Medulla oblongata (tissue), 1 donor: ENCODE data around the gene COL23A1.
A peak's percentile ranks its signal among the peaks of the same experiment; 100 is the strongest.
"Not testable (repeated sequence)": the region's sequence is repeated elsewhere in the genome, so short reads cannot be mapped to it uniquely, and the experiment has no call there.

ENCODE experiments used
- DNase-seq: peaks from one replicate; pipeline ENCODE4 v3.0.0-alpha.2; 2015; ENCODE audit errors: extremely low spot score

The COL23A1 gene

DNA sequence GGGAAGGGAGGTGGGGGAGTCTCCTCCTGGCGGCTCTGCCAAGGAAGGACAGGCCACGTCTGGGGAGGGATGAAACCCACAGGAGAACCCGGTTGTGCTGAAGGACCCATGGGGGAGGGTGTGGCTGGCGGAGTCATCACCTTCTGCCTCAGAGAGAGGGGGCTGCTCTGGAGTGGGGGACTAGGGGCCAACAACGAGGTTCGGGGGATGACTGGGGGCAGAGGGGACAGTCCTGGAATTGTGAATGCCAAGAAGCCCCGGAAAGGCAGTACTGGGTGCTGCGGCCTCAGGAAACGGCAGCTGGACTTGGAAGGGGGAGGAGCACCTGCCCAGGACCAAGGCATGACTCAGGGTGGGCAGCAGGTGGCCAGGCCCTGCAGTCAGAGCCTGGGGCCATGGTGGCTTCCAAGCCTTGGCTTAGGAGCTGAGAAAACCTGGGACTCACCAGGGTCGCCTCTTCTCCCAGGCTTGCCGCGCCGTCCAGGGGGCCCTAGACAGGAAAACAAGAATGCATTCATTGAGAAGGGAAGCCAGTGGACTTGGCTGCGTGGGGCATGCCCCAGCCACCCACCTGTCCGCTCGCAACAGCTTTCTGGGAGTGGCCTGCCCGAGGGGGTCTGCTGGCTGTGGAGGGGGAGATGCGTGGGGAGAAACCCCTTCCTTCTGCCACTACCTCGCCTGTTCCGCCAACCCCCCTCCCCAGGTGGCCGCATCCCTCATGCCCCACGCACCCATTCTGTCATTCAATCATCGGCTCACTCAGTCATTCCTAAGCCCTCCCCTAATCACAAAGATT lies 283.6 kb downstream of the COL23A1 start:
- no peak for DNase-seq

DNA sequence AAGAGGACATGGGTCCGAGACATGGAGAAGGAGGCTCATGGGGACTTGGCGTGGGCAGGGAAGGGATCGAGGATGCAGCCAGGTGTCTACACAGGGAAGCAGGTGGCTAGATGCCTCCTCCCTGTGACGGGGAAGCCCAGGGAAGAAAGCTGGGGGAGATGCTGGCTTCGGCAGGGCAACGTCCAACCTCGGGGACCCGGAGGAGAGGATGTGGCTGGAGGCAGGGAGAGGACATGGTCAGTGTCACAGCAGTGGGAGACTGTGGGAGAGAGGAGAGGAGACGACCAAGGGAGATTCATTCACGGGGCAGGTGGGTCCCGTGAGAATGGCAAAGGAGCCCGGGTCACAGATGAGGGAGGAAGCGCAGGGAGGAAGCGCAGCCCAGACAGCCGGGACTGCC lies 284.4 kb downstream of the COL23A1 start:
- DNase-seq: no peak

DNA sequence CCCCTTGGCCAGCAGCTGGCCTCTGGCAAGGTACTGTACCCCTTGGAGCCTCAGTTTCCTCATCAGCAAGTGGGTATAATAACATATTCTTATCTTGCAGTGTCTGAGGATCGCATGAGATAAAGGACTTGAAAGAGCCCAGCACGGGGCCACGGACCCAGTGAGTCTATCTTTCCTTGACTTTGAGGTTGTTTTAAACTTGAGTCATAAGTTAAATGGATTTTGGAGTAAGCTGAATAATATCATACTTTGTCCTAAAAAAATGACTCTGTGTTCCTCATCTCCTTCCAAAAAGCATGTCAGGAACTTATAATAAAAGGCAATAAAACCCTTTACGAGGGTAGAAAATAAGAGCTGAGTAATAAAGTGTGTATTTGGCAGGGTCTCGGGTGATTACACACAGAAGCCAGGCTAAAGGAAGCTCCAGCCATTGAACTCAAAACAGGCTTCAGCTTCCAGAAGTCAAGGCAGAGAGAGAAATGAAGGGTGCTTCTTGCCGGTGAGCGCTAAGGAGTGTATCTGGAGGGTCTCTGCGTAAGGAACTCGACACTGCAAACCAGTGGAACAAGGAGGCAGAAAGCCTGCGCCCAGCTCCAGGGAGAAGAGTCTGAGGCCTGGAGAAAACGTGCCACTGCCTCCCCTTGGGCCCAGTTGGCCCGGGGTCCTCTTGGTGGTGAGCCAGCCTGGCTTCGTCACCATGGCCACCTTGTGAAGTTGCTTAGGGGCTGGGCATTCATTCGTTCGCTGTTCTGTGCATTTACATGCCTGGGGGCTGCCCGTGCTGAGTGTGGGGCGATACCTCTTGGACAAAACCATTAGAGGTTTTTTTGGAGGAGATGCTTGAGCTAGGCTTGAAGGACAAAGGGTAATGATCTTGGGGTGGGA lies 285.2 kb downstream of the COL23A1 start:
- no peak for DNase-seq

DNA sequence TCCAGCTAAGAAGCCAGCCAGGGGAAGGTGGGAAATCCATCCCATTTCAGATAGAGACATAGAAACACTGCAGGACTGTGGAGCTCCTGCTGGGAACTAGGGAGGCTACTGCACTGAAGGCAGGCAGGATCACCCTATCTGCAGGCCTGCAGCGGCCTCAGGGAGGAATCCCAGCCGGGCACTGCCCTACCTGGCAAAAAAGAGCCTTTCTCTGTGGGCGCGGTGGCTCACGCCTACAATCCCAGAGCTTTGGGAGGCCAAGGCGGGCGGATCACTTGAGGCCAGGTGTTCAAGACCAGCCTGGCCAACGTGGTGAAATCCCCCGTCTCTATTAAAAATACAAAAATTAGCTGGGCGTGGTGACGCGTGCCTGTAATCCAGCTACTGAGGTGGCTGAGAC lies 286.2 kb downstream of the COL23A1 start:
- DNase-seq: no peak

DNA sequence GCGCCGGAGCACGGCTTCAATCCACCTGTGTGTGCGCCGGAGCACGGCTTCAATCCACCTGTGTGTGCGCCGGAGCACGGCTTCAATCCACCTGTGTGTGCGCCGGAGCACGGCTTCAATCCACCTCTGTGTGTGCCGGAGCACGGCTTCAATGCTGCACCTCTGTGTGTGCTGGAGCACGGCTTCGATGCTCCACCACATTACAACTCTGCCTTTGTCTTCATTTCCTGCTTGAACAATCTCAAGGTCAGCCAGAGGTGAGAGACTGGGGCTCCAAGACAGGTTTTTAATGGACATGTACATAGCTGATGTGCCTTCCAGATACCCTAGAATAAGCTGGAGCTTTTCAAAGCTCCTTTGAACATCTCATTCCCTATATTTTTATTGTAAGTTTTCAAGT lies 287.9 kb downstream of the COL23A1 start:
- DNase-seq: not testable (repeated sequence)

DNA sequence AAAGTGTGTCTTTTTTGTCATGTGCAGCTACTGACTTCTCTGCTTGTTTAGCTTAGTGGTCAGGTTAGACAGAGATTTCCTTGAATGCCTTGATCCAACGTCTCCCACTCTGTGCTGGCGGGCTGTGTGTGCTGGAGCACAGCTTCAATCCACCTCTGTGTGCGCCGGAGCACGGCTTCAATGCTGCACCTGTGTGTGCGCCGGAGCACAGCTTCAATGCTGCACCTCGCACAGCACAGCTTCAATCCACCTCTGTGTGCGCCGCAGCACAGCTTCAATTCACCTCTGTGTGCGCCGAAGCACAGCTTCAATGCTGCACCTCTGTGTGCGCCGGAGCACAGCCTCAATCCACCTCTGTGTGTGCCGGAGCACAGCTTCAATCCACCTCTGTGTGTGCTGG lies 288.6 kb downstream of the COL23A1 start:
- no peak for DNase-seq

DNA sequence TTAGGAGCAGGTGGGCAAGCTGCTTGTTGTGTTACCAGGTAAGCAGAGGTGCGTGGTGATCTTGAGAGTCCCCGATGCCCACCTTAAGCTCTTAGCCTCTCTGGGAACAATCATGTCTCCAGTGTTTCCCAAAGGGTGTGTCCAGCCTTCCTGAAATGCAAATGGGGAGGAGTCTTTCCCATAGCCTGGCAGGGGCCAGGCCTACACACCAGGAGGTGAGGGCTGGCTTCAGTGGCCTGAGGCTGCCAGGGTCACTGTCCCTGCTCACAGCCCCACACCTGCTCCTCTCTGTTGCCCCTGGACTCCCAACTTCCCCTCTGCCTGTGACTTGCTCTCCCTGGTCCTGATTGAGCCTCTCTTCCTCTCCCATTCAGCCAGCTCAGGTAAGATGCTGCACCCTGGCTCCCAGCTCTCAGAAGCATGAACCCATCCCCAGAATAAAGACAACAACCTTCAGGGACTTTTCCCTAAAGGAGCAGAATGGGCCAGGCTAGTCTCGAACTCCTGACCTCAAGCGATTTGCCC lies 291.8 kb downstream of the COL23A1 start:
- DNase-seq: no peak

DNA sequence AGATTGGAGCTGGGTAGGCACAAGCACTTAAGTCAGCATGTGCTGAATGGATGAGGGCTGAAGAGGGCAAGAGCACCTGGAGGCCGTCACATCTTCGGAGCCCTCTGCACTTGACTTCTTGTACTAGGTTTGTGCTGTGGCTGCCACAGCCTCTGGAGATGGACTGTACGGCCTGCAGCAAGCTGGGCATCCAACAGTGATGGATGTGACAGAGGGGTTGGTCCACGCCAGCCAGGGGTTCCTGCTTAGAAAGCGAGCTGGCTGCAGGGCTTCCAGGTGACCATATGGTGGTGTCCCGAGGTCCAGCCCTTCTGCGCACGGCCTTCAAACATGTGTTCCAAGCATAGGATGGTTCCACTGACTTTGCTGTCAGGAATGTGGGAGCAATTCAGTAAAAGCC lies 292.4 kb downstream of the COL23A1 start:
- DNase-seq: no peak

DNA sequence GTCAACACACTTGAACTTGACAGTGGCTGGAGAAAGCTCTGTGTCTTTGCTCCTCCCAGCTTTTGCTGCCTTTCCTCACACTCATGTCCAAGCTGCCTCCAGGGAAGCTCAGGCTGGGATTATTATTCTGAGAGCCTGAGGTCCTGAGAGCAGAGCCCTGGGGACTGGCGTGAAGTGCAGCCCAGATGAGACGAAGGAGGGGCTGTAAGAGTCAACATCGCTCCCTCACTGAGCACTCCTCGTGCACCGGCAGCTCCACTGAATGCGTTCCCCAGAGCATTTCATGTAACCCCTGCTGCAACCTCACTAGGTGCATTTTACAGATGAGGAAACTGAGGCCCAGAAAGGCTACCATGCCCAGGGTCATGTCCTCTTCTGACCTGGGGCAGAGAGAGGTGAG lies 294.1 kb downstream of the COL23A1 start:
- no peak for DNase-seq

DNA sequence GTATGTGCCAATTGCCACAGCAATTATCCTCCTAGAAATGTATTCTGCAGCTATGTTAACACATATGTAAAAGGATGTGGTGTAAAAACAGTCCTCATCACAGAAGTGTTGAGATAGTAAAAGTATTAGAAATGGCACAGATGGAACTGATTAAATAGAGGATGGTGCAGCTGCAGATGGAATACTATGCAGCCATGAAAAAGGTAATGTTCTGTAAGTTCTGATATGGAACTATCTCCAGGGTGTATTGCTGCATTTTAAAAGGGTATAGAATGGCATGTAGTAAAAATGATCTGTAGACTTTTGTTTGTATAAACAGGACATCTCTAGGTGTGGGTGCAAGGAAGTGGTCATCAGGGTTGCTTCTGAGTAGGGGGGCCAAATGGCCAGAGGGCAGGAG lies 294.6 kb downstream of the COL23A1 start:
- no peak for DNase-seq

DNA sequence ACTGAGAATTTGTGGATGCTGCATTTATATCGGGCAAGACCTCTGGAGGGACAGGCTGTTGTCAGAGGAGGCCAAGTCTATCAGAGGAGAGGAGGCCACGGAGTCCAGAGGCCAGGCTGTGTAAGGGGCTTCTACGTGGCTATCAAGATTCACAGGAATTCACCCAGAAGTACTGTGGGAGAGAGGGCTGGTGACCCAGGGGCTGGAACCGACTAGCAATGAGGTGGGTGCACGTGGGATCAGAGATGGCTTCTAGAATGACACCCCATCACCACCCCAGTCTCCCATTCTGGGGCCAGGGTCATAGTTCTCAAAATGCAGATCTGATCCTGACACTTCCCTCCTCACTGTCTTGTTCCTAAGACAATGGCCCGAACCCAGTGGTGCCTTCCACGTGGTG lies 296.4 kb downstream of the COL23A1 start:
- DNase-seq: no peak

DNA sequence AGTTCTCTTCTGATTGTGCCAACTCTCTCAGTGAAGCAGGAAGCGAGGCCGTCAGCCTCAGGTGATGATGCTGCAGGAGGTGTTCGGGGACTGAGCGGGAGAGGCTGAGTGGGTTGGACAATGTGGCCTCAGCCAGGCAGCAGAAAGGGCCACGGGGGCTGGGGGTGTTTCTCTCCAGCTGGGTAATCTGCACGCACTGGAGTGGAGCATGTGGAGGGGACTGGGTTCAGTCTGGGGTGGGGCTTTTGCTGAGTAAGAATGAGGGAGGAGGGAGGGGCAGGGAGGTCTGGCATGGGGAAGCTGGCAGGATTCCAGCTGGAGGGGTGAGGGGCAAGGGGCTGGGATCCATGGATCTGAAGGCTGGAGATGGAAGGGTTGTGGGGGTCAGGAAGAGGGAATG lies 296.8 kb downstream of the COL23A1 start:
- no peak for DNase-seq

DNA sequence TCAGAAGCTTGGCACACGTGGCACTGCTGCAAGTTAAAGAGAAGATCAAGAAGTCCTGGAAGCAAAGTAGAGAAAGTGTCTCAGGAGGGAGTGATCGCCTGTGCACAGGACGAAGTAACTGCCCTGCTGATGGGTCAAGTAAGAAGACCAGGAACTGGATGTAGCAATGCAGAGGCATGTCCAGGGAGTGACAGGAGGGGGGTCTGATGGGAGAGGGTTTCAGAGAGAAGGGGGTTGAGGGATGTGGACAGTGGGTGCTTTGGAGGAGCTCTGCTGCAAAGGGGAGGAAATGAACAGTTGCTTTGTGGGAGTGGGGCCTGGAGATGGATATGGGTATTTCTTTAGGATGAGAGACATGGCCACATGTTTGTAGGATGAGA lies 297.4 kb downstream of the COL23A1 start:
- no peak for DNase-seq

DNA sequence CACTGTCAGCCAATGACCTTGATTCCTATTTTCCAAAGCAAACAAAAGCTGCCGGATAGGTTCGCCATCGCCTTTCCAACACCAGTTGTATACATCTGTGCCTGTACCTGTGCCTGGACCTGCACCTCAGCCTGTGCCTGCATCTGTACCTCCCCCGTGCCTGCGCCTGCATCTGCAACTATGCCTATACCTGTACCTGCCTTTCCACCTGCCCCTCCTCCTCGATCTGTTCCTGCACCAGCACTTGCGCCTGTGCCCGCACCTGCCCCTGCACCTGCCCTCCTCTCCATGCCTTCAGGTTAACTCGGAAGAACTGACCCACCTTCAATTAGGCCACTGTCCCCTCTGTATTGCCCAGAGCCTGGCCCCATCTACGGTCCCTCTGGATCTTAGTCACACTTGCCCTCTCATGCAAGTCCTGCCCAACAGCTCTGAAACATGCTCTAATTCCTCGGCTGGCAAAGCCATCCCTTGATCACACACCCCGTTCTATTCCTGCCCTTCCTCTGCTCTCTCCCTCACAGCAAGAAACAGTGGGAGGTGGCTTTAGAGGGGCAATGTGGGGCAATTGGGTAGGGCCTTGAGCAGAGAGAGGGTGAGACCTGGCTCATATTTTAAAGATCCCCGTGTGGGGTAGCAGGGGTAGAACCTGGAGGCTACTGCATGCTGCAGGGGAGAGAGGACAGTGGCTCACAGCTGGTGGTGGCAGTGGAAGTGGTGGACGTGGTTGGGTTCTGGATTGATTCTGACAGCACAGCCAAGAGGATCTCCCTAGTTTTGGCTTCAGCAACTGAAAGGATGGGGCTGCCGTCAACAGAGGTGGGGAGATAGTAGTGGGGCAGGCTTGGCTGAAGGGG lies 298.0 kb downstream of the COL23A1 start:
- no peak for DNase-seq

DNA sequence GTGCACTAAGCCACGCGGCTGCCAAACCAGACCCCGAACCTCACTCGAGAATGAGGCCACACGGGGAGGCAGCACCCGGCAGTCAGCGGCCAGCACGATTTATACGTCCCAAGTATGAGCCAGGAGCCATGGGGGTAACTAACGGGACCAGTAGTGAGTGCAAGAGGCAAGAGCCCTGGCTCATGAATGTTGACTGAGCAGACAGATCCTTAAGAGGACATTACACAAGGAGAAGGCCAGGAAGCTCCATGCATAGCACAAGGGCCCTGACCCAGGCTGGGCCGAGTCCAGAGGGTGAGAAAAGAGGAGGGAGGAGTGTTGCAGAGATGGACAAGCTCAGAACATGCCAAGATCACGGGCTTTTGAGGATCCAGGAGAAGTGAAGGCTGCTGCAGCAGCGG lies 299.0 kb downstream of the COL23A1 start:
- DNase-seq: no peak

DNA sequence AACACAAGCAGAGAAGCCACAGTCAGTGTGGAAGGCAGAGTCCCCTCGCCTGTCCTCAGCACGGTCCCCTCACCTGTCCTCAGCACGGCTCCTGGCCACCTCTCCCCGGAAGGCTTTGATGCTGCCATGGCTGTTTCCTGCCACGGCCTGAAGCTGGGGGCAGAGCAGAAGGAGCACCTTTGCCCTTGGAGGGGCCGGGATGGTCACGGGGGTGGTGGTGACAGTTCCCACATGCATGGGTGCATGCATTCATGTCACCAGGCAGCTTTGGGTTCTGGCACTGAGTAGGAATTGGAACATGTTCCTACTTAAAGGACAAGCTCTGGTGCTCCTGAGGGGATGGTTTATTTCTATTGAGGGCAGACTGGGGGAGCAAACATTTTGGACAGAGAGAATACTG lies 299.8 kb downstream of the COL23A1 start:
- no peak for DNase-seq

DNA sequence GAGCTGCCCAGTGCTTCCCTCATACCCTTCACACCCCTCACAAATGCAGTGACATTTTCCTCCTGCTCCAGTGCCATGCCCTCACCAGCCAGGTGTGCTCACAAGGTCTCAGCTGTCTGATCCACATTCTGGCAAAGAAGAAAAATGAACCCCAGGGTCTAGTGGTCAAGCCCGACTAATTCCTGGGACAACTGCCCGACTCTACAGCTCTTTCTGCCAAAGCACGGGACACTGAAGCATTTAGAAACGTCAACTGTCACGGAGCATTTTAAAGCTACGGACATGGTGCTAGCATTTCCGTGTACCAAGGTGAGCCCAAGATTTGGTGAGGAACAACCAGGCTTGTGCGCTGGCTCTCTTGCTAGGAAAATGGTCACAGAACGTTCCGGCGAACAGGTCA lies 300.8 kb downstream of the COL23A1 start:
- no peak for DNase-seq

DNA sequence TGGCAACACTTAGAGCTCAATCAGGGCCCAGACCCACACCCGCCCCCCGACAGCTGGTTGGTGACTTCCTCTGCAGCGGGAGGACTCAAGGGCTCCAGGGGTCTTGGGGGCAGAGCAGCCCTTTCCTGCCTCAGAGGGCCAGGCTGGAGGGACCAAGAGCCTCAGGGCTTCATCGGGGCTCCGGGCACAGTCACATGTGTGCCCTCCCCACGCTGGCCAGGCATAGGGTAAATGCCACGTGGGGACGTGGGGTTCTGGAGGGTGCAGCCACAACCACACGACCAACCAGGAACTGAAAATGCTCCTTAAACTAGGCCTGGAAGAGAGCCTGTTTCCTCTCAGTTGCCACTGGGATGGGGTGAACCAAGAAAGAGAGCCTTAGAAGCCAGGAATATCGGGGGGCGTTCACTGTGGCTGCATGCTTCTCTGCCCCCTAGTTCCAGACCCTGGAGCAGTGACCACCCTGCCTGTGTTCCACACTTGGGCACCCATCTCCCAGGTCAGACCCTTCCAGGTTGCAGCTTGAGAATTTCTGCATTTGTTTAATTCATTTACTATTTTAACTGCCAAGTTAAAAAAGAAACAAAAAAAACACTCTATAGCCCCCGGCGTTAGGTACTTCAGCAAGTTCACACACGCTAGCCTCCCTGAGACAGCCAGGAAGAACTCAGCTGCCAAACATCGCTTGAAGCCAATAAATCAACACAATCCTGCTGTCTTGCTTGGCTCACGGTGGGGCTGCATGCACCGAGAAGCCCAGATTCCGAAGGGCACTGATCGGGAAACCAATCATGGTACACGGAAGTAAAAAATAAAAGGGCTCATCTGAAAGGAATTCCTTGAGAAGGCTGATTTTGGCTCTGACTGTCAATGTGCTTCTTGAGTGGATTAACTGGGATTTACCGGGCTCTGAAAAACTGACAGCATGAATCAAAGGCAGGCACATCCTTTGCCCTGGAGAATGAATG lies 301.5 kb downstream of the COL23A1 start:
- DNase-seq: peak; percentile 34

DNA sequence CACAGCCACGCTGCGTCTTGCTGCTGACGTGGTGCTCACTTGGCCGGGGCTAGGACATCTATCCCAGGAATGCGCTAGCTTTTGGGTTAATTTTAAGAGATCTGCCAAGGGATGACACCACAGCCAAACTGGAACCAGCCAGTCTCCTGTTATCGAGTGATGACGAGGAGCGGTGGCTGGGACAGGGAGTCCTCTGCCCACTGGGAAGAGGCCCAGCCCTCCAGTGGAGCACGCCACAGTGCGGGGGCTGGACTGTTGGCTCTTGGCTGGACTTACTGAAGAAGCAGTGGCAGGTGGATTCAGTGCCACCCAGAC lies 302.4 kb downstream of the COL23A1 start:
- no peak for DNase-seq

DNA sequence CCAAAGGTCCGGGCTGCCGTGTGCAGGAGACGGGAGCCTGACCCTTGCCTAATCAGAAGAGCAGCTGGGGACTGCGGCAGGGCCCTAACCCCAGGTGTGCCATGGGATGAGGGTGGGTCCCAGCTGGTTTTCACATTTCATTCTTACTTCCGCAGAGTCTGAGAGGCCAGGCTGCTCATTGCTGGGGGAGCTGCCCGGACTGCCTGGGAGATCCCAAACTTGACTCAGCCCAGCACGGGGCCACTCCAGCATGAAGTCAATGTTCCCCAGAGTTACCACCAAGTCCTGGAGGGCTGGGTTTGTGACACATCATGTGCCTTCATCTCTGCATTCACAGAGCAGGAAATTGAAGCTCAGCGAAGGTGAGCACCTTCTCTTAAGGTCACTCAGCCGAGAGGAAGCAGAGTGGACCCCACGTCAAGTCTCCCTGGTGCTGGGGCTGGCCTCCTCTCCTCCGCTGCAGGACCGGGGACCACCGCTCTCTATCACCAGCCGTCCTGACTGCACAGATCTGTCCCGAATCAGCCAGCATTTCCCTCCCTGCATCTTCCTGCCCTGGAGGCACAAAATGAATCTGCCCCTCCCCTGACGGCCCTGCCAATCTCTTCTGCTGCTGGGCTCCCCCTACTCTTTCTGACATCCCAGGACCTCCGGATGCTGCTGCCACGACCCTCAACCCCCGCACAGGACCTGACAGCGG lies 303.0 kb downstream of the COL23A1 start:
- no peak for DNase-seq
